Measurements from ENCODE around the gene HEPACAM2. TPM values are rescaled to one million over a fixed set of nuclear protein-coding genes. Genes with fewer than 3 reads are reported as not detected.

Gene HEPACAM2
- total and polyA plus RNA-seq, 2 of the 4 experiments (the other 2 are of a cell fraction), result under 0.01 to 0.05 TPM

GRCh38 chr7:93235541-93235940, 9.3 kb upstream of the HEPACAM2 start:
- CTCF ChIA-PET, result no interaction called here
- in situ Hi-C loops (cut with MboI; ENCODE audit: low sequenced_read_pairs), result loop anchor here (25.0 kb wide), 1 partner anchor 977 kb away; no protein-coding TSS in a partner anchor
- intact Hi-C loops (cut with micrococcal nuclease), result no loop called here

More at GRCh38 chr7:93235541-93235940, 9.3 kb upstream of the HEPACAM2 start:
- H3K4me3 ChIP-seq (ENCODE audit: insufficient read depth, low read depth, low read length), result no peak overlapping the region
- H3K9ac ChIP-seq (ENCODE audit: low read depth, low read length), result no peak overlapping the region
- ATAC-seq (ENCODE audit: low read depth) (no peak), DNase-seq (no peak)
- H3K4ac ChIP-seq (ENCODE audit: low read depth, low read length), result no peak overlapping the region
- no peak overlapping the region for H2BK120ac ChIP-seq (ENCODE audit: low read depth, low read length)
- peaks cover 16 to 25% of the 10 kb centered on the region in 2 experiments for H3K79me1 ChIP-seq (ENCODE audit: low read depth in 1 of 2, low read length in 2 of 2)
- H3K18ac ChIP-seq (ENCODE audit: low read depth, low read length), result no peak overlapping the region
- no peak overlapping the region for H4K5ac ChIP-seq (ENCODE audit: low read depth, low read length)
- H3K9me3 ChIP-seq (ENCODE audit: control insufficient read depth, insufficient read depth, low read length), result no peaks in the 10 kb centered on the region
- H3K36me3 ChIP-seq (ENCODE audit: control insufficient read depth, insufficient read depth, low read length), result 0 out of 2 replicates have a peak, but pooled peaks cover under 1% of the 10 kb centered on the region
- no peaks in the 10 kb centered on the region for H3K27me3 ChIP-seq (ENCODE audit: control insufficient read depth, insufficient read depth, low read length)
- no peak overlapping the region for H3K56ac ChIP-seq (ENCODE audit: extremely low read depth, insufficient read depth, low read length)
- POLR2A ChIA-PET (ENCODE audit: unreplicated experiment), result no interaction called here
- no peak overlapping the region for H2BK20ac ChIP-seq (ENCODE audit: low read depth, low read length)
- no peak overlapping the region for H4K8ac ChIP-seq (ENCODE audit: low read depth in 2 of 2, low read length in 2 of 2)
- no peak overlapping the region for H3K14ac ChIP-seq (replicated peaks; ENCODE audit: low read depth, low read length)
- H4K20me1 ChIP-seq (ENCODE audit: insufficient read depth, low read length), result no peaks in the 10 kb centered on the region
- H2BK5ac ChIP-seq (ENCODE audit: low read depth, low read length, poor library complexity, severe bottlenecking), result no peak overlapping the region
- no TSS peak for BruUV-seq (replicated peaks)
- H2BK15ac ChIP-seq (ENCODE audit: low read depth, low read length), result no peak overlapping the region
- dilution Hi-C loops (cut with HindIII; ENCODE audit: low sequenced_read_pairs, unreplicated experiment), result no loop called here
- no peak overlapping the region for H2AK9ac ChIP-seq (replicated peaks; ENCODE audit: low read depth, low read length, poor library complexity)
- H4K91ac ChIP-seq (ENCODE audit: insufficient read depth, low read depth, low read length), result no peak overlapping the region
- no peak overlapping the region for H2AK5ac ChIP-seq (ENCODE audit: low read depth, low read length)
- no peaks in the 10 kb centered on the region for H3K4me1 ChIP-seq (ENCODE audit: control insufficient read depth, insufficient read depth, low read length)
- no peak overlapping the region for H3K23ac ChIP-seq (ENCODE audit: low read depth, low read length)
- no peak overlapping the region for H3K4me2 ChIP-seq (ENCODE audit: low read depth, low read length)
- no peak overlapping the region for H3K27ac ChIP-seq (ENCODE audit: insufficient read depth, low read length)
- WGBS, 2 experiments (ENCODE audit: extremely low coverage in 2 of 2, insufficient read length in 1 of 2), result 100% methylated on average over 1 of the region's 2 CpGs; no CpG with 5 or more reads in 1 of the 2 experiments
- H2AFZ ChIP-seq (replicated peaks; ENCODE audit: low read length, poor library complexity), result no peak overlapping the region
- TF ChIP-seq FOS (IDR thresholded peaks at IDR 0.05; ENCODE audit: low read depth, low read length) (no peak), RFX5 (IDR thresholded peaks at IDR 0.05; ENCODE audit: low read depth, low read length) (no peak), MAFK (IDR thresholded peaks at IDR 0.05; ENCODE audit: low read depth, low read length) (no peak), ELK1 (IDR thresholded peaks at IDR 0.05; ENCODE audit: borderline replicate concordance, low read depth, low read length) (no peak), SMC3 (IDR thresholded peaks at IDR 0.05; ENCODE audit: low read depth, low read length) (no peak), USF2 (IDR thresholded peaks at IDR 0.05; ENCODE audit: low read depth, low read length) (no peak), BHLHE40 (IDR thresholded peaks at IDR 0.05; ENCODE audit: low read depth, low read length) (no peak), MXI1 (IDR thresholded peaks at IDR 0.05; ENCODE audit: borderline replicate concordance, low read depth, low read length) (no peak), CEBPB (IDR thresholded peaks at IDR 0.05; ENCODE audit: low read depth, low read length) (no peak), NFE2L2 (IDR thresholded peaks at IDR 0.05; ENCODE audit: low read depth, low read length) (no peak)
- peaks cover 3% of the 10 kb centered on the region; the same call in 1 of the 2 replicates for H3K9me1 ChIP-seq (ENCODE audit: insufficient read depth, low read length)

Measured in IMR-90 (cell line).